OCI-LY3 (cell line): ENCODE measurements around the gene MAML1.

Source experiments
- EZH2phosphoT487 ChIP-seq: fragments of 200-600 bp; shearing (Covaris generic); IDR thresholded peaks from 2 replicates; pipeline ENCODE4 v1.6.1; 2018; ENCODE audit warnings: antibody characterized with exemption, mixed run types, low read depth
- TF ChIP-seq, protein P1 (sequence below): fragments of 200-600, 300-600 bp; sonication (generic); IDR thresholded peaks from 2 replicates; pipeline ENCODE4 v1.5.1; 2014; ENCODE audit warnings: antibody characterized with exemption, low read length, low read depth

DNA sequence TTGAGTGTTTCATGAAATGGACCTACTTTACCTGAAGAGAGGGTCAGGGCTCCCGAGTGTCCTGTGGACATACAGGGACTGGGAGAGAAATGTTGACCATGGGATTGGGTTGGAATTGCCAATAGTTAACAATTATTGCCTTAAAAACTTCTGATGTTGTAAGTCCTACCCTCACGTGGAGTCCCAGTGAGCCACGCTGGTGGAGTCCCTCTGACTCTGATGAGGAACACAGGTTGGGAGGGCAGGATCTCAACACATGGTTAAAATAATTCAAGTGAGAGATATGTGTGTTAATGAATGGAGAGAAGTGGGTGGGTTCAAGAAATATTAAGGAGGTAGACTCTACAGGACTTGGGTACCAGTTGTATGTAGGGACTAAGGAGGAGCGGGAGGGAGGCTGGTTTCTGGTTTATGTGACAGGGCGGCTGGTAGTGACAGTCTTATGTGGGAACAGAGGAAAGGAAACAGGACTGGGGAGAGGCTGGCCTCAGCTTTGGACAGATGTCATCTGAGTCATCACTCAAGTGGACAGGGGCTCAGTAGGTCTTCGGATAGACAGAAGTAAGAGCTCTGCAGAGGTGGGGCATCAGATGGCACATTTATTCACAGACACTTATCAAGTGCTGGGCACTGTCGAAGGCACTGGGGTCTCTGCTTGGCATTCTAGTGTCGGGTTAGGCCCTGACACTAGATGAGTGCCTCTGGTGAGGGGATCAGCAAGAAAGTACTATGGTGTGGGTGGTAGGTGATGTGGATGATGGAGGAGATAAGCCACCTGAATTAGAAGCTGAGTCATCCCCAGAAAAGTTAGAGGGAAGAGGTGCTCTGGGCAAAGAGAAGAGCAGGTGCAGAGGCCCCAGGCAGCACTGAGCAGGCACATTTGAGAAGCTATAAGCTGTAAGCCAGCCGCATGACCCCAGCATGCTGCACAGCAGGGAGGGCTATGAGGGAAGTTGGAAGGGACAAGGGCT, 27.2 kb downstream of the MAML1 start:
- TF ChIP-seq, protein P1, sequence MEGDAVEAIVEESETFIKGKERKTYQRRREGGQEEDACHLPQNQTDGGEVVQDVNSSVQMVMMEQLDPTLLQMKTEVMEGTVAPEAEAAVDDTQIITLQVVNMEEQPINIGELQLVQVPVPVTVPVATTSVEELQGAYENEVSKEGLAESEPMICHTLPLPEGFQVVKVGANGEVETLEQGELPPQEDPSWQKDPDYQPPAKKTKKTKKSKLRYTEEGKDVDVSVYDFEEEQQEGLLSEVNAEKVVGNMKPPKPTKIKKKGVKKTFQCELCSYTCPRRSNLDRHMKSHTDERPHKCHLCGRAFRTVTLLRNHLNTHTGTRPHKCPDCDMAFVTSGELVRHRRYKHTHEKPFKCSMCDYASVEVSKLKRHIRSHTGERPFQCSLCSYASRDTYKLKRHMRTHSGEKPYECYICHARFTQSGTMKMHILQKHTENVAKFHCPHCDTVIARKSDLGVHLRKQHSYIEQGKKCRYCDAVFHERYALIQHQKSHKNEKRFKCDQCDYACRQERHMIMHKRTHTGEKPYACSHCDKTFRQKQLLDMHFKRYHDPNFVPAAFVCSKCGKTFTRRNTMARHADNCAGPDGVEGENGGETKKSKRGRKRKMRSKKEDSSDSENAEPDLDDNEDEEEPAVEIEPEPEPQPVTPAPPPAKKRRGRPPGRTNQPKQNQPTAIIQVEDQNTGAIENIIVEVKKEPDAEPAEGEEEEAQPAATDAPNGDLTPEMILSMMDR = no peak
- TF ChIP-seq EZH2phosphoT487 = no peak
